K562 (cell line): ENCODE results near the gene STRN3. TPM values are rescaled to one million over a fixed set of nuclear protein-coding genes. Genes with fewer than 3 reads are reported as not detected.
A peak's percentile ranks its signal among the peaks of the same experiment; 100 is the strongest.

ENCODE experiments used
- ATAC-seq: fragments of 200-7000 bp; cut with Tn5 transposase; 3 replicates; pipeline ENCODE4 v1.9.1; 2020; ENCODE audit warnings: moderate library complexity
- BruUV-seq: library from RNA; stranded (reverse); fragments of 400-500 nt; replicated peaks from 2 replicates; lab custom pipeline; 2021; lab: Mats Ljungman, UMichigan
- CTCF ChIA-PET: fragments of 300-600 bp; formaldehyde crosslinking; extraction: SDS; loops from one replicate; lab custom pipeline; 2021; ENCODE audit warnings: low intra/inter-chr PET ratio; lab: Yijun Ruan, JAX
- POLR2A ChIA-PET: fragments of 300-600, 350-650 bp; sonication (Branson Sonifier 250); formaldehyde crosslinking; extraction: SDS; loops from one replicate; lab custom pipeline; 2021; ENCODE audit warnings: antibody characterized with exemption, inconsistent platforms; lab: Yijun Ruan, JAX
- DNase-seq, 4 experiments: peaks; one replicate each; pipeline versions ENCODE4 v3.0.0 to v3.0.0-alpha.2; 2011 to 2018; ENCODE audit warnings: low spot score in 3 of 4, mixed read lengths in 3 of 4; ENCODE audit errors: extremely low read depth in 1 of 4
- FAIRE-seq: peaks from 2 replicates; lab custom pipeline; 2011; peaks lifted over from hg19 to GRCh38; lab: Jason Lieb, UNC
- H2AFZ ChIP-seq: 2 replicates; pipeline ENCODE4 v1.6.0; 2011; ENCODE audit warnings: low read depth, low read length, control low read depth, inconsistent platforms
- H3K27ac ChIP-seq: fragments of 200-600 bp; 3 replicates; pipeline ENCODE4 v1.8.0; 2011; ENCODE audit warnings: low read depth, mild to moderate bottlenecking, control low read depth, inconsistent platforms, low read length, moderate library complexity, mixed read lengths; ENCODE audit errors: extremely low read depth
- H3K27me3 ChIP-seq, 2 experiments: fragments of 300-600 bp in 1 of 2; 2 replicates in 1 of 2; 3 replicates in 1 of 2; pipeline versions ENCODE4 v1.6.0 to v1.8.0; 2011; ENCODE audit warnings: inconsistent platforms in 2 of 2, low read length in 2 of 2, mild to moderate bottlenecking in 1 of 2, mixed read lengths in 1 of 2, moderate library complexity in 1 of 2; ENCODE audit not compliant: control insufficient read depth in 2 of 2, insufficient read depth in 2 of 2
- H3K36me3 ChIP-seq: fragments of 300-600 bp; 3 replicates; pipeline ENCODE4 v1.8.0; 2011; ENCODE audit warnings: mild to moderate bottlenecking, low read length, inconsistent platforms; ENCODE audit not compliant: control insufficient read depth, insufficient read depth
- H3K4me1 ChIP-seq, 2 experiments: fragments of 200-600 bp in 1 of 2; replicated peaks in 1 of 2; 2 replicates in 1 of 2; 3 replicates in 1 of 2; pipeline versions ENCODE4 v1.5.1 to v1.8.0; 2011; ENCODE audit warnings: inconsistent platforms in 2 of 2, low read length in 2 of 2, mild to moderate bottlenecking in 1 of 2, mixed read lengths in 1 of 2, moderate library complexity in 1 of 2; ENCODE audit not compliant: control insufficient read depth in 2 of 2, insufficient read depth in 2 of 2
- H3K4me2 ChIP-seq: 2 replicates; pipeline ENCODE4 v1.6.1; 2011; ENCODE audit warnings: low read length, control low read depth, inconsistent platforms, mixed read lengths; ENCODE audit not compliant: insufficient read depth
- H3K4me3 ChIP-seq: fragments of 200-600 bp; sonication (generic), shearing (Covaris generic); 2 replicates; pipeline ENCODE4 v1.5.1; 2016; ENCODE audit warnings: control low read depth, inconsistent platforms
- H3K79me2 ChIP-seq: fragments of 200-600 bp; 3 replicates; pipeline ENCODE4 v1.8.0; 2011; ENCODE audit warnings: low read length, inconsistent platforms; ENCODE audit not compliant: control insufficient read depth, insufficient read depth
- H3K9ac ChIP-seq, 2 experiments: 2 replicates each; pipeline versions ENCODE4 v1.6.0 to v1.6.1; 2011; ENCODE audit warnings: low read depth in 2 of 2, low read length in 2 of 2, control low read depth in 1 of 2, inconsistent platforms in 1 of 2, mild to moderate bottlenecking in 1 of 2, mixed read lengths in 1 of 2; ENCODE audit not compliant: insufficient read depth in 1 of 2
- H3K9me1 ChIP-seq: one replicate; pipeline ENCODE4 v1.6.0; 2011; ENCODE audit warnings: inconsistent platforms, mild to moderate bottlenecking, low read length, moderate library complexity; ENCODE audit not compliant: control insufficient read depth, insufficient read depth
- H3K9me3 ChIP-seq: replicated peaks from 2 replicates; pipeline ENCODE4 v1.5.1; 2011; ENCODE audit warnings: low read depth, low read length, inconsistent platforms; ENCODE audit not compliant: control insufficient read depth, insufficient read depth
- H4K20me1 ChIP-seq: replicated peaks from 2 replicates; pipeline ENCODE4 v1.6.1; 2011; ENCODE audit warnings: low read length, inconsistent platforms, mixed read lengths; ENCODE audit not compliant: control insufficient read depth, insufficient read depth
- DMBX1 ChIP-seq: fragments of 250-450 bp; sonication (Bioruptor Pico); IDR thresholded peaks from 2 replicates; pipeline ENCODE4 v1.8.0; 2022; ENCODE audit warnings: inconsistent platforms, mild to moderate bottlenecking, moderate library complexity, borderline replicate concordance
- MED1 ChIP-seq: sonication (generic); formaldehyde crosslinking; IDR thresholded peaks from 2 replicates; pipeline ENCODE4 v1.8.1; 2023; ENCODE audit warnings: missing genetic modification reagents, borderline replicate concordance
- WGBS: fragments of 100-300 bp; shearing (Covaris generic); methylation state at CpG from one replicate; pipeline ENCODE4 v1.1.6; 2016; ENCODE audit warnings: low coverage, mixed read lengths; ENCODE audit not compliant: insufficient coverage; ENCODE audit errors: missing lambda C conversion rate; 5-methylcytosine and 5-hydroxymethylcytosine counted together
- in situ Hi-C: fragments of 300-500 bp; cut with MboI; formaldehyde crosslinking; loops from 4 replicates; pipeline ENCODE4 v1.15.0; 2018; ENCODE audit warnings: inconsistent platforms, mixed read lengths
- intact Hi-C: fragments of 100-400 bp; cut with micrococcal nuclease; formaldehyde crosslinking; loops from 2 replicates; pipeline ENCODE4 v1.14.2; 2022
- polyA plus RNA-seq, 8 experiments: library from polyadenylated mRNA; depleted of rRNA in 4 of 8; stranded (reverse) in 5 of 8; unstranded in 3 of 8; fragments of >200 nt; fragmentation: Nextera tagmentation in 2 of 8; fragmentation: Illumina TruSeq in 1 of 8; extraction: Ambion mirVana in 2 of 8; extraction: Trizol in 1 of 8; gene quantifications; 2 replicates each; pipeline versions ENCODE4 v1.2.1 to v1.2.3, GENCODE V29; 2011 to 2014; ENCODE audit warnings: inconsistent platforms in 1 of 8, missing spikeins in 1 of 8
- total RNA-seq, 7 experiments: library from RNA; depleted of rRNA in 6 of 7; stranded (reverse); fragments of >200 nt in 6 of 7; fragmentation: Illumina TruSeq in 2 of 7; extraction: Trizol in 2 of 7; gene quantifications; 2 replicates each; pipeline versions ENCODE4 v1.2.1 to v1.2.3, GENCODE V29; 2011 to 2021; ENCODE audit warnings: low replicate concordance in 1 of 7
- TF ChIP-seq, protein P1 (sequence below): fragments of 450-650 bp; IDR thresholded peaks from 2 replicates; pipeline ENCODE4 v1.6.1; 2016; ENCODE audit warnings: missing biosample characterization, missing genetic modification characterization
- TF ChIP-seq, protein P2 (sequence below), 2 experiments: fragments of 450-650 bp in 1 of 2; sonication (generic) in 1 of 2; formaldehyde crosslinking in 1 of 2; IDR thresholded peaks; 2 replicates each; pipeline versions ENCODE4 v1.7.1 to v1.9.0; 2016 to 2022; ENCODE audit warnings: inconsistent platforms in 1 of 2, mild to moderate bottlenecking in 1 of 2, missing genetic modification reagents in 1 of 2

The STRN3 gene
- total and polyA plus RNA-seq, 9 of the 15 experiments (the other 6 are each of a cell fraction or from before 2014, with no cell fraction given) = 5.9 to 29.1 (median 16.0) TPM

DNA sequence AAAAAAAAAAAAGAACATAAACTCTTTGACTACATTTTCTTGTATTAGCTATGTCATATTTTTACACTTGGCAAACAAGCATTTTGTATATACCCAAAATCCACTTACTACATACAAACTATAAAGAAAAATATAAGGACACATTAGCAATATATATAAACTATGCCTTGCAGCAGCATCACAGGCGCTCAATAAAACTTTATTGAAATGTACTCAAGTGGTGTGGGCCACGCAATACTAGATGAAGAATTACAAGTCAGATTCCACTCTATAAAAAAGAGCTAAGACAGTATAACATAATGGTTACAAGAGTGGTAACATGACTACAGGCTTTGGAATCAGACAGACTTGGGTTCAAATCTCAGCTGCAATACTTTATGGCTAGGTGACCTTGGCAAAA lies 3.8 kb downstream of the STRN3 start:
- Histone ChIP-seq H3K4me3 (no peak overlapping the region), H3K4me1 (peaks cover under 1 to 4% of the 10 kb centered on the region in 2 experiments; a peak in 1 of 5 replicates), H3K9me1 (no peaks in the 10 kb centered on the region), H3K79me2 (peaks cover 87% of the 10 kb centered on the region), H2AFZ (no peak overlapping the region), H3K27ac (no peak overlapping the region), H3K4me2 (no peak overlapping the region), H4K20me1 (0 out of 2 replicates have a peak, but pooled peaks cover 6% of the 10 kb centered on the region)
- DNase-seq = no peak
- intact Hi-C loops = no loop called here
- POLR2A ChIA-PET = no interaction called here
- in situ Hi-C loops = no loop called here
- BruUV-seq = no TSS peak
- CTCF ChIA-PET = no interaction called here
- TF ChIP-seq, protein P1, sequence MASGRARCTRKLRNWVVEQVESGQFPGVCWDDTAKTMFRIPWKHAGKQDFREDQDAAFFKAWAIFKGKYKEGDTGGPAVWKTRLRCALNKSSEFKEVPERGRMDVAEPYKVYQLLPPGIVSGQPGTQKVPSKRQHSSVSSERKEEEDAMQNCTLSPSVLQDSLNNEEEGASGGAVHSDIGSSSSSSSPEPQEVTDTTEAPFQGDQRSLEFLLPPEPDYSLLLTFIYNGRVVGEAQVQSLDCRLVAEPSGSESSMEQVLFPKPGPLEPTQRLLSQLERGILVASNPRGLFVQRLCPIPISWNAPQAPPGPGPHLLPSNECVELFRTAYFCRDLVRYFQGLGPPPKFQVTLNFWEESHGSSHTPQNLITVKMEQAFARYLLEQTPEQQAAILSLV (tag) = no peak
- TF ChIP-seq MED1 (CRISPR knock-in tag) (no peak), DMBX1 (CRISPR knock-in tag) (no peak)
- TF ChIP-seq, protein P2, sequence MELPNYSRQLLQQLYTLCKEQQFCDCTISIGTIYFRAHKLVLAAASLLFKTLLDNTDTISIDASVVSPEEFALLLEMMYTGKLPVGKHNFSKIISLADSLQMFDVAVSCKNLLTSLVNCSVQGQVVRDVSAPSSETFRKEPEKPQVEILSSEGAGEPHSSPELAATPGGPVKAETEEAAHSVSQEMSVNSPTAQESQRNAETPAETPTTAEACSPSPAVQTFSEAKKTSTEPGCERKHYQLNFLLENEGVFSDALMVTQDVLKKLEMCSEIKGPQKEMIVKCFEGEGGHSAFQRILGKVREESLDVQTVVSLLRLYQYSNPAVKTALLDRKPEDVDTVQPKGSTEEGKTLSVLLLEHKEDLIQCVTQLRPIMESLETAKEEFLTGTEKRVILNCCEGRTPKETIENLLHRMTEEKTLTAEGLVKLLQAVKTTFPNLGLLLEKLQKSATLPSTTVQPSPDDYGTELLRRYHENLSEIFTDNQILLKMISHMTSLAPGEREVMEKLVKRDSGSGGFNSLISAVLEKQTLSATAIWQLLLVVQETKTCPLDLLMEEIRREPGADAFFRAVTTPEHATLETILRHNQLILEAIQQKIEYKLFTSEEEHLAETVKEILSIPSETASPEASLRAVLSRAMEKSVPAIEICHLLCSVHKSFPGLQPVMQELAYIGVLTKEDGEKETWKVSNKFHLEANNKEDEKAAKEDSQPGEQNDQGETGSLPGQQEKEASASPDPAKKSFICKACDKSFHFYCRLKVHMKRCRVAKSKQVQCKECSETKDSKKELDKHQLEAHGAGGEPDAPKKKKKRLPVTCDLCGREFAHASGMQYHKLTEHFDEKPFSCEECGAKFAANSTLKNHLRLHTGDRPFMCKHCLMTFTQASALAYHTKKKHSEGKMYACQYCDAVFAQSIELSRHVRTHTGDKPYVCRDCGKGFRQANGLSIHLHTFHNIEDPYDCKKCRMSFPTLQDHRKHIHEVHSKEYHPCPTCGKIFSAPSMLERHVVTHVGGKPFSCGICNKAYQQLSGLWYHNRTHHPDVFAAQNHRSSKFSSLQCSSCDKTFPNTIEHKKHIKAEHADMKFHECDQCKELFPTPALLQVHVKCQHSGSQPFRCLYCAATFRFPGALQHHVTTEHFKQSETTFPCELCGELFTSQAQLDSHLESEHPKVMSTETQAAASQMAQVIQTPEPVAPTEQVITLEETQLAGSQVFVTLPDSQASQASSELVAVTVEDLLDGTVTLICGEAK (IDR thresholded peaks at IDR 0.05) = peak; percentile 86
- TF ChIP-seq, protein P2 (CRISPR knock-in tag; IDR thresholded peaks at IDR 0.05) = peak; percentile 69; the same call in 1 of the 2 replicates
- TF ChIP-seq, all 486 proteins: peak for 1
- FAIRE-seq = no peak
- no peak for ATAC-seq
- no peaks in the 10 kb centered on the region for H3K27me3 ChIP-seq
- no peak overlapping the region for H3K9ac ChIP-seq
- H3K9me3 ChIP-seq = no peaks in the 10 kb centered on the region
- WGBS = 96% methylated on average over 2 of the region's 2 CpGs
- H3K36me3 ChIP-seq = peaks cover 49% of the 10 kb centered on the region
